Spinal cord (tissue), 10 donors: ENCODE measurements around the gene ADCY9. TPM values are rescaled to one million over a fixed set of nuclear protein-coding genes. Genes with fewer than 3 reads are reported as not detected.

Source experiments
- DNase-seq, 6 donors: peaks; one replicate each; pipeline versions ENCODE4 v3.0.0 to v3.0.0-alpha.2; 2013 to 2015; ENCODE audit warnings: low spot score in 6 of 6, low read depth in 4 of 6
- H3K27ac ChIP-seq: one replicate; pipeline ENCODE4 v1.5.1; 2013; ENCODE audit warnings: low read depth, low read length, control low read depth
- H3K27me3 ChIP-seq: one replicate; pipeline ENCODE4 v1.6.1; 2013; ENCODE audit warnings: low read length; ENCODE audit not compliant: control insufficient read depth, insufficient read depth
- H3K36me3 ChIP-seq: one replicate; pipeline ENCODE4 v1.6.1; 2013; ENCODE audit warnings: low read length; ENCODE audit not compliant: control insufficient read depth, insufficient read depth
- H3K4me1 ChIP-seq: one replicate; pipeline ENCODE4 v1.6.1; 2013; ENCODE audit warnings: low read length; ENCODE audit not compliant: control insufficient read depth, insufficient read depth
- H3K4me3 ChIP-seq: one replicate; pipeline ENCODE4 v1.5.1; 2013; ENCODE audit warnings: low read depth, low read length, control low read depth
- H3K9me3 ChIP-seq: one replicate; pipeline ENCODE4 v1.6.1; 2013; ENCODE audit warnings: low read length; ENCODE audit not compliant: control insufficient read depth, insufficient read depth
- WGBS: methylation state at CpG from one replicate; pipeline ENCODE4 v1.1.5; 2013; ENCODE audit warnings: missing lambda C conversion rate; ENCODE audit not compliant: insufficient coverage; 5-methylcytosine and 5-hydroxymethylcytosine counted together
- polyA plus RNA-seq, 2 donors: library from polyadenylated mRNA; unstranded; fragments of 120-200 nt; gene quantifications; one replicate each; pipeline ENCODE4 v1.2.1, GENCODE V29; 2013; ENCODE audit not compliant: insufficient read length in 2 of 2
- total RNA-seq, 2 donors: library from RNA; depleted of rRNA in 1 of 2; stranded (reverse); fragments of 120-200 nt in 1 of 2; fragments of >200 nt in 1 of 2; gene quantifications; one replicate each; pipeline versions ENCODE4 v1.2.3 to v1.2.4, GENCODE V29; 2013 to 2014
- donor health status: healthy.

Gene ADCY9
- total and polyA plus RNA-seq, 4 donors = 12.0 to 13.4 (median 13.0) TPM

GRCh38 chr16:4028144-4028543, 88.1 kb downstream of the ADCY9 start:
- 79% methylated on average over 4 of the region's 8 CpGs for WGBS
- H3K27me3 ChIP-seq = no peaks in the 10 kb centered on the region
- DNase-seq = no peak
- H3K4me1 ChIP-seq = no peaks in the 10 kb centered on the region
- H3K4me3 ChIP-seq = no peak overlapping the region
- H3K36me3 ChIP-seq = peaks cover 2% of the 10 kb centered on the region
- no peak overlapping the region for H3K27ac ChIP-seq
- no peaks in the 10 kb centered on the region for H3K9me3 ChIP-seq

- Histone ChIP-seq H3K9me3 (no peaks in the 10 kb centered on the region), H3K27ac (no peak overlapping the region), H3K4me3 (no peak overlapping the region), H3K36me3 (peaks cover 2% of the 10 kb centered on the region), H3K4me1 (no peaks in the 10 kb centered on the region), H3K27me3 (no peaks in the 10 kb centered on the region)
- WGBS = 90% methylated on average over 6 of the region's 7 CpGs
- DNase-seq = no peak
These were observed 89.4 kb downstream of the ADCY9 start for GRCh38 chr16:4026854-4027253.

- H3K4me3 ChIP-seq = no peak overlapping the region
- peaks cover 2% of the 10 kb centered on the region for H3K36me3 ChIP-seq
- no peaks in the 10 kb centered on the region for H3K27me3 ChIP-seq
- no peak overlapping the region for H3K27ac ChIP-seq
- no peak for DNase-seq
- H3K9me3 ChIP-seq = no peaks in the 10 kb centered on the region
- H3K4me1 ChIP-seq = no peaks in the 10 kb centered on the region
- WGBS = 96% methylated on average over 13 of the region's 14 CpGs
These were observed 90.8 kb downstream of the ADCY9 start for GRCh38 chr16:4025428-4025827.

- WGBS = 70% methylated on average over 1 of the region's 2 CpGs
- no peak overlapping the region for H3K4me3 ChIP-seq
- H3K27ac ChIP-seq = no peak overlapping the region
- no peaks in the 10 kb centered on the region for H3K9me3 ChIP-seq
- H3K27me3 ChIP-seq = no peaks in the 10 kb centered on the region
- H3K4me1 ChIP-seq = peaks cover 8% of the 10 kb centered on the region
- no peak for DNase-seq
- peaks cover 5% of the 10 kb centered on the region for H3K36me3 ChIP-seq
These were observed 94.3 kb downstream of the ADCY9 start for GRCh38 chr16:4021916-4022315.

GRCh38 chr16:4021070-4021779, 95.0 kb downstream of the ADCY9 start:
- Histone ChIP-seq H3K36me3 (peaks cover 5% of the 10 kb centered on the region), H3K9me3 (no peaks in the 10 kb centered on the region), H3K27ac (no peak overlapping the region), H3K27me3 (no peaks in the 10 kb centered on the region), H3K4me1 (peaks cover 8% of the 10 kb centered on the region), H3K4me3 (no peak overlapping the region)
- DNase-seq = no peak
- 75% methylated on average over 14 of the region's 14 CpGs for WGBS

GRCh38 chr16:4019371-4019791, 96.9 kb downstream of the ADCY9 start:
- H3K27ac ChIP-seq = no peak overlapping the region
- no peaks in the 10 kb centered on the region for H3K9me3 ChIP-seq
- H3K27me3 ChIP-seq = no peaks in the 10 kb centered on the region
- H3K4me1 ChIP-seq = peaks cover 8% of the 10 kb centered on the region
- peaks cover 2% of the 10 kb centered on the region for H3K36me3 ChIP-seq
- no peak overlapping the region for H3K4me3 ChIP-seq
- DNase-seq = peak in 1 of 6 donors; percentile 46
- 45% methylated on average over 2 of the region's 5 CpGs for WGBS

GRCh38 chr16:4018391-4018790, 97.9 kb downstream of the ADCY9 start:
- peaks cover 2% of the 10 kb centered on the region for H3K36me3 ChIP-seq
- H3K4me3 ChIP-seq = no peak overlapping the region
- 68% methylated on average over 12 of the region's 12 CpGs for WGBS
- H3K4me1 ChIP-seq = peaks cover 8% of the 10 kb centered on the region
- H3K27ac ChIP-seq = no peak overlapping the region
- H3K27me3 ChIP-seq = no peaks in the 10 kb centered on the region
- DNase-seq = peak in 1 of 6 donors; percentile 75
- no peaks in the 10 kb centered on the region for H3K9me3 ChIP-seq

- peaks cover 2% of the 10 kb centered on the region for H3K36me3 ChIP-seq
- no peak overlapping the region for H3K27ac ChIP-seq
- no peak overlapping the region for H3K4me3 ChIP-seq
- 90% methylated on average over 14 of the region's 14 CpGs for WGBS
- H3K9me3 ChIP-seq = no peaks in the 10 kb centered on the region
- DNase-seq = no peak
- H3K4me1 ChIP-seq = peaks cover 8% of the 10 kb centered on the region
- H3K27me3 ChIP-seq = no peaks in the 10 kb centered on the region
These were observed 98.4 kb downstream of the ADCY9 start for GRCh38 chr16:4017807-4018206.

GRCh38 chr16:4016658-4017057, 99.6 kb downstream of the ADCY9 start:
- Histone ChIP-seq H3K27ac (no peak overlapping the region), H3K4me3 (no peak overlapping the region), H3K27me3 (no peaks in the 10 kb centered on the region), H3K36me3 (peaks cover 2% of the 10 kb centered on the region), H3K9me3 (no peaks in the 10 kb centered on the region), H3K4me1 (peaks cover 8% of the 10 kb centered on the region)
- WGBS = 86% methylated on average over 1 of the region's 4 CpGs
- DNase-seq = no peak

GRCh38 chr16:4016005-4016352, 100.3 kb downstream of the ADCY9 start:
- peaks cover 14% of the 10 kb centered on the region for H3K4me1 ChIP-seq
- H3K36me3 ChIP-seq = peaks cover 7% of the 10 kb centered on the region
- no peaks in the 10 kb centered on the region for H3K9me3 ChIP-seq
- WGBS = 52% methylated on average over 3 of the region's 3 CpGs
- no peak overlapping the region for H3K4me3 ChIP-seq
- no peak overlapping the region for H3K27ac ChIP-seq
- no peaks in the 10 kb centered on the region for H3K27me3 ChIP-seq
- DNase-seq = no peak
